ENCODE results near the gene ASB4.

GRCh38 chr7:95511716-95512260 is 26.0 kb downstream of the ASB4 start:
- peak; percentile 72 to 84 for TF ChIP-seq CTCF (IDR thresholded peaks at IDR 0.05; ENCODE audit: extremely low read depth in 1 of 2, insufficient read depth in 1 of 2, low read depth in 1 of 2, low read length in 2 of 2)
- no peak for TF ChIP-seq POLR2A (IDR thresholded peaks at IDR 0.05; ENCODE audit: low read depth, low read length)
- no peak for TF ChIP-seq MAX (IDR thresholded peaks at IDR 0.05; ENCODE audit: insufficient read depth, insufficient read length)
- no peak for TF ChIP-seq POLR2AphosphoS5 (IDR thresholded peaks at IDR 0.05; ENCODE audit: insufficient read depth, low read depth, low read length)
- no peak for TF ChIP-seq FOS (IDR thresholded peaks at IDR 0.05; ENCODE audit: borderline replicate concordance, insufficient read depth, low read length)
- no peak for TF ChIP-seq GATA2 (IDR thresholded peaks at IDR 0.05; ENCODE audit: insufficient read depth, insufficient read length, low read depth, low read length)
- no peak for TF ChIP-seq JUN (IDR thresholded peaks at IDR 0.05; ENCODE audit: borderline replicate concordance, insufficient read depth, insufficient read length, low read depth)
- no peak for TF ChIP-seq MYC (IDR thresholded peaks at IDR 0.05; ENCODE audit: low read depth, low read length)
- TF ChIP-seq EZH2 (IDR thresholded peaks at IDR 0.05; ENCODE audit: borderline replicate concordance, low read depth, low read length, severe bottlenecking) = no peak

Measured in endothelial cell of umbilical vein (primary cell).